K562 (cell line): ENCODE measurements around the gene TMEM151A. TPM values are rescaled to one million over a fixed set of nuclear protein-coding genes. Genes with fewer than 3 reads are reported as not detected.
A peak's percentile ranks its signal among the peaks of the same experiment; 100 is the strongest.

Source experiments
- CREB3L1 ChIP-seq: fragments of 450-650 bp; IDR thresholded peaks from 2 replicates; pipeline ENCODE4 v1.6.1; 2014; ENCODE audit warnings: low read depth, mild to moderate bottlenecking, moderate library complexity, borderline replicate concordance
- GTF2A2 ChIP-seq: IDR thresholded peaks from 2 replicates; pipeline ENCODE4 v1.6.1; 2016; ENCODE audit warnings: mild to moderate bottlenecking, missing genetic modification characterization, missing compliant biosample characterization
- KLF1 ChIP-seq: fragments of 450-650 bp; IDR thresholded peaks from 2 replicates; pipeline ENCODE4 v1.6.1; 2016; ENCODE audit warnings: missing genetic modification characterization, missing compliant biosample characterization
- SIX5 ChIP-seq, 2 experiments: IDR thresholded peaks; 2 replicates each; pipeline ENCODE4 v1.6.1; 2011; ENCODE audit warnings: low read length in 2 of 2, borderline replicate concordance in 1 of 2, low read depth in 1 of 2, mild to moderate bottlenecking in 1 of 2, moderate library complexity in 1 of 2; ENCODE audit not compliant: insufficient read depth in 1 of 2
- SMARCE1 ChIP-seq: fragments of 450-650 bp; IDR thresholded peaks from 2 replicates; pipeline ENCODE4 v1.7.1; 2016; ENCODE audit warnings: mild to moderate bottlenecking
- ZC3H4 ChIP-seq: sonication (generic); formaldehyde crosslinking; IDR thresholded peaks from 2 replicates; pipeline ENCODE4 v1.9.0; 2021; ENCODE audit warnings: missing genetic modification reagents, borderline replicate concordance
- polyA plus RNA-seq, 8 experiments: library from polyadenylated mRNA; depleted of rRNA in 4 of 8; stranded (reverse) in 5 of 8; unstranded in 3 of 8; fragments of >200 nt; fragmentation: Nextera tagmentation in 2 of 8; fragmentation: Illumina TruSeq in 1 of 8; extraction: Ambion mirVana in 2 of 8; extraction: Trizol in 1 of 8; gene quantifications; 2 replicates each; pipeline versions ENCODE4 v1.2.1 to v1.2.3, GENCODE V29; 2011 to 2014; ENCODE audit warnings: inconsistent platforms in 1 of 8, missing spikeins in 1 of 8
- total RNA-seq, 7 experiments: library from RNA; depleted of rRNA in 6 of 7; stranded (reverse); fragments of >200 nt in 6 of 7; fragmentation: Illumina TruSeq in 2 of 7; extraction: Trizol in 2 of 7; gene quantifications; 2 replicates each; pipeline versions ENCODE4 v1.2.1 to v1.2.3, GENCODE V29; 2011 to 2021; ENCODE audit warnings: low replicate concordance in 1 of 7
- TF ChIP-seq, protein P1 (sequence below): fragments of 450-650 bp; IDR thresholded peaks from 2 replicates; pipeline ENCODE4 v1.6.1; 2016; ENCODE audit warnings: borderline replicate concordance
- TF ChIP-seq, protein P2 (sequence below), 2 experiments: IDR thresholded peaks; 2 replicates each; pipeline ENCODE4 v1.6.1; 2012; ENCODE audit warnings: improper control_type of control experiment in 2 of 2, low read depth in 2 of 2, low read length in 2 of 2, borderline replicate concordance in 1 of 2

TMEM151A gene
- total and polyA plus RNA-seq, 9 of the 15 experiments (the other 6 are each of a cell fraction or from before 2014, with no cell fraction given), result not detected

GRCh38 chr11:66311965-66312548 lies 20.4 kb downstream of the TMEM151A start (continued):
- TF ChIP-seq SIX5 (IDR thresholded peaks at IDR 0.05; ENCODE audit: borderline replicate concordance in 1 of 2, insufficient read depth in 1 of 2, low read depth in 1 of 2, low read length in 2 of 2) (no peak), KLF1 (tag) (peak; percentile 56; the same call in 1 of the 2 replicates), ZC3H4 (CRISPR knock-in tag) (no peak), SMARCE1 (peak; percentile 74; the same call in 1 of the 2 replicates), CREB3L1 (no peak; the same call in none of the 2 replicates), GTF2A2 (tag) (no peak)
- TF ChIP-seq, protein P1, sequence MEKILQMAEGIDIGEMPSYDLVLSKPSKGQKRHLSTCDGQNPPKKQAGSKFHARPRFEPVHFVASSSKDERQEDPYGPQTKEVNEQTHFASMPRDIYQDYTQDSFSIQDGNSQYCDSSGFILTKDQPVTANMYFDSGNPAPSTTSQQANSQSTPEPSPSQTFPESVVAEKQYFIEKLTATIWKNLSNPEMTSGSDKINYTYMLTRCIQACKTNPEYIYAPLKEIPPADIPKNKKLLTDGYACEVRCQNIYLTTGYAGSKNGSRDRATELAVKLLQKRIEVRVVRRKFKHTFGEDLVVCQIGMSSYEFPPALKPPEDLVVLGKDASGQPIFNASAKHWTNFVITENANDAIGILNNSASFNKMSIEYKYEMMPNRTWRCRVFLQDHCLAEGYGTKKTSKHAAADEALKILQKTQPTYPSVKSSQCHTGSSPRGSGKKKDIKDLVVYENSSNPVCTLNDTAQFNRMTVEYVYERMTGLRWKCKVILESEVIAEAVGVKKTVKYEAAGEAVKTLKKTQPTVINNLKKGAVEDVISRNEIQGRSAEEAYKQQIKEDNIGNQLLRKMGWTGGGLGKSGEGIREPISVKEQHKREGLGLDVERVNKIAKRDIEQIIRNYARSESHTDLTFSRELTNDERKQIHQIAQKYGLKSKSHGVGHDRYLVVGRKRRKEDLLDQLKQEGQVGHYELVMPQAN, result peak; percentile 68; the same call in 1 of the 2 replicates
- TF ChIP-seq, protein P2, sequence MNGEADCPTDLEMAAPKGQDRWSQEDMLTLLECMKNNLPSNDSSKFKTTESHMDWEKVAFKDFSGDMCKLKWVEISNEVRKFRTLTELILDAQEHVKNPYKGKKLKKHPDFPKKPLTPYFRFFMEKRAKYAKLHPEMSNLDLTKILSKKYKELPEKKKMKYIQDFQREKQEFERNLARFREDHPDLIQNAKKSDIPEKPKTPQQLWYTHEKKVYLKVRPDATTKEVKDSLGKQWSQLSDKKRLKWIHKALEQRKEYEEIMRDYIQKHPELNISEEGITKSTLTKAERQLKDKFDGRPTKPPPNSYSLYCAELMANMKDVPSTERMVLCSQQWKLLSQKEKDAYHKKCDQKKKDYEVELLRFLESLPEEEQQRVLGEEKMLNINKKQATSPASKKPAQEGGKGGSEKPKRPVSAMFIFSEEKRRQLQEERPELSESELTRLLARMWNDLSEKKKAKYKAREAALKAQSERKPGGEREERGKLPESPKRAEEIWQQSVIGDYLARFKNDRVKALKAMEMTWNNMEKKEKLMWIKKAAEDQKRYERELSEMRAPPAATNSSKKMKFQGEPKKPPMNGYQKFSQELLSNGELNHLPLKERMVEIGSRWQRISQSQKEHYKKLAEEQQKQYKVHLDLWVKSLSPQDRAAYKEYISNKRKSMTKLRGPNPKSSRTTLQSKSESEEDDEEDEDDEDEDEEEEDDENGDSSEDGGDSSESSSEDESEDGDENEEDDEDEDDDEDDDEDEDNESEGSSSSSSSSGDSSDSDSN (IDR thresholded peaks at IDR 0.05; ENCODE audit: borderline replicate concordance in 1 of 2, low read depth in 2 of 2, low read length in 2 of 2), result no peak
